NCI-H187 treated with DMSO at 0.1 percent for 48 hours (cell line): ENCODE measurements around the gene PSMB10.
A peak's percentile ranks its signal among the peaks of the same experiment; 100 is the strongest.

Experiments
- DNase-seq: peaks from one replicate; lab custom pipeline; 2025; lab: John Stamatoyannopoulos, UW

The PSMB10 gene

GRCh38 chr16:67892375-67892774, 44.3 kb downstream of the PSMB10 start:
- DNase-seq: no peak

GRCh38 chr16:67888331-67888730, 48.3 kb downstream of the PSMB10 start:
- DNase-seq: no peak

- DNase-seq: peak; percentile 33
These were observed 50.3 kb downstream of the PSMB10 start for GRCh38 chr16:67886387-67886786.

- DNase-seq: no peak
These were observed 50.7 kb downstream of the PSMB10 start for GRCh38 chr16:67885976-67886375.

GRCh38 chr16:67885545-67885944, 51.1 kb downstream of the PSMB10 start:
- no peak for DNase-seq

GRCh38 chr16:67884684-67885083, 52.0 kb downstream of the PSMB10 start, which contains the start of gene NRN1L:
Gene NRN1L, plus strand, starts transcription at chr16:67884885. Its CDS starts 19 bp downstream, at chr16:67884904.
- DNase-seq: no peak
